GM19099 (cell line): Measurements from ENCODE around the gene ITGA8.

Experiments
- POLR2A ChIP-seq: IDR thresholded peaks from 3 replicates; pipeline ENCODE4 v1.6.1; 2011; ENCODE audit warnings: low read depth; ENCODE audit not compliant: insufficient read length; ENCODE audit errors: extremely low read depth

ITGA8 gene

DNA sequence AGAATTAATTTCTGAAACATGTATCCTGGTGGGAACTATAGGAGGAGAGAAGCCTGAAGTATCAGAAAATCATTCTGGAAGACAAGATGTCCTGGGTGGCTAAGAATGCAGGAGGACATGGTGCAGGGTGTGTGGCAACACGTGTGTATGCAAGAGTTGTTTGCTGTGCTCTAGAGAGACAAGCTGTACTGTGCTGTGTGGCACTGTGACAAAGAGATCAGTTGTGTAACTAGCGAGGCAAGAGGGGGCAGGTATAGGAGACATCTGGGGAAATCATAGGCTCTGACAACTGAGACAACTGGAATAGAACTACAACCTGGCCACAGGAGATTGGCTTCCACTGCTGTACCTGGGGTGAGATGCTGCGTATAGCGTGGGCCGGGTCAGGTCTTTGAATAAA lies 9.3 kb downstream of the ITGA8 start:
- TF ChIP-seq POLR2A: no peak

- no peak for TF ChIP-seq POLR2A
Measured at GRCh38 chr10:15705298-15705697, 14.4 kb downstream of the ITGA8 start.

GRCh38 chr10:15704581-15704968 lies 15.1 kb downstream of the ITGA8 start:
- TF ChIP-seq POLR2A: no peak

- no peak for TF ChIP-seq POLR2A
Measured at GRCh38 chr10:15703944-15704580, 15.7 kb downstream of the ITGA8 start.

- no peak for TF ChIP-seq POLR2A
Measured at GRCh38 chr10:15703151-15703880, 16.4 kb downstream of the ITGA8 start.

- no peak for TF ChIP-seq POLR2A
Measured at GRCh38 chr10:15700078-15700674, 19.5 kb downstream of the ITGA8 start.

GRCh38 chr10:15695852-15696251 lies 23.9 kb downstream of the ITGA8 start:
- TF ChIP-seq POLR2A: no peak

- TF ChIP-seq POLR2A: no peak
Measured at GRCh38 chr10:15690031-15690430, 29.7 kb downstream of the ITGA8 start.

DNA sequence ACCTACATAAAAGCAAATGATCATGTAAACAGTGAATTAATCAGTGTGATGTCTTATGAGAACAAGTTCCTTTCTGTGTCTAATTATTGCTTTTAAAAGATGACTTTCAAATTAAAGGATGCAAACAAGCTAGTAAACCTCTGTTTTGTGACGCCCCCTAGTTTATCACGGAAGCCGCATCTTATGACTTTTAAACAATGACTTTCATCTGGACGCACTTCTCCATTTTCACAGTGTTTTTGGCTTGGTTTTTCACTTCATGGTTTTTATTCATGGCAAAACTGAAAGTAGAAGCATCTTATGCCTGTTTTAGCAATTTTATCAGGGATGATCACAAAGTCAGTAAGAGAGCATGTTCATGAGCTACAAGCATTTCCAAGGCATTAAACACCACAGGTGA lies 35.0 kb downstream of the ITGA8 start:
- no peak for TF ChIP-seq POLR2A

- no peak for TF ChIP-seq POLR2A
Measured at GRCh38 chr10:15681076-15681475, 38.6 kb downstream of the ITGA8 start.

GRCh38 chr10:15678851-15679250 lies 40.9 kb downstream of the ITGA8 start:
- no peak for TF ChIP-seq POLR2A

- no peak for TF ChIP-seq POLR2A
Measured at GRCh38 chr10:15672469-15672868, 47.3 kb downstream of the ITGA8 start.

GRCh38 chr10:15670880-15671279 lies 48.8 kb downstream of the ITGA8 start:
- no peak for TF ChIP-seq POLR2A

DNA sequence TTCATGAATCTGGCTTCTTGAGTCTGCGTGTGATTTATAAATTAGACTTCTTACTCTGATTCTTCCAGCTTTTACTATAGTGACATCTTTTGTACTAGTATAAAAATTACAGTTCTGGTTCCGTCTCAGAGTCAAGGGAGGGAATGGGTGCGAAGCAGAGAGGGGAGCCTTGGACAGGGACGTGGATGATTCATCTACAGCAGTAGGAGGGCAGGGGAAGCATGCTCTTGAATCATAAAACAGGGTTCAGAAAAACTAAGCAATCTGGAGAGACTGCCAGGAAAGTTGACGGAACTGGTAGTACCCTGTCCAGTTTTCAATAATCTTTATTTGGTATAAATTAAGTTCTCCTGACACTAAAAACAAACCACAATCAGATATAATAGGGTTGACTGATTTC lies 58.1 kb downstream of the ITGA8 start:
- no peak for TF ChIP-seq POLR2A

DNA sequence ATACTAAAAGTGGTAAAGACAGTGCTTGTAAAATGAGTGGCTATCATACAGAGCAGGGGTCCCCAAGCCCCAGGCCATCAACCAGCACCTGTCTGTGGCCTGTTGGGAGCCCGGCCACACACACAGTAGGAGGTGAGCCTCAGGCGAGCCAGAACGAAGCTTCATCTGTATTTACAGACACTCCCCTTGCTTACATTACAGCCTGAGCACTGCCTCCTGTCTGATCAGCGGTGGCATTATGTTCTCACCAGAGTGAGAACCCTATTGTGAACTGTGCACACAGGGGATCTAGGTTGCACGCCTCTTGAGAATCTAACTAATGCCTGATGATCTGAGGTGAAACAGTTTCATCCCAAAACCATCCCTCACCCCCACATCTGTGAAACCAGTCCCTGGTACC lies 58.7 kb downstream of the ITGA8 start:
- no peak for TF ChIP-seq POLR2A

DNA sequence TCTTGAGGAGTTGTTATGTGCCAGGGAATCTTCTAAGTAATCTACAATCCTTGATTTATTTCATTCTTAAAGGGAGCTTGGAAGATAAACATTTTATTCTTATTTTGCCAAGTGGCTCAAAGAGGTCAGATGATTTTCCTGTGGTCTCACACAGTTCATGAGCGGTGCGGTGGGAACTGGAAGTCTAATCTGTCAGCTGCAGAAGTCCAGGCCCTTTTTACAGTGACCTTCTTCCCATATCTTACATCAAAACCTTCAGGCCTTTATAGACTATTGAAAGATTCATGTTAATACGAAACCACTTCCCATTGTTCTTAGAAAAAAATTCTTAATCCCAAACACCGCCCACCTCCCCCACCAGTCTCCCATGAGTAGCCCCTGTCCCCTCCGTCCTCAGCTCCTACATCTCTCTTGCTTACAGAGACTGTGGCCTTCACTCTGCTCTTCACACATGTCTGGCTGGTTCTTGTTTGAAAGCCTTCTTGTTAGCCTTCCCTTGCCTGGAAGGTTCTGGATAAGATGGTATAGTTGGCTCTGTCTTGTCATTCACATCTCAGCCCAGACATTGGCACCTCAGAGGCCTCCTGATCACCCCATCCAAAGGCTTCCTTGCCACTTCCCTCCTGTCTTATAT lies 61.5 kb downstream of the ITGA8 start:
- no peak for TF ChIP-seq POLR2A

GRCh38 chr10:15652757-15653156 lies 67.0 kb downstream of the ITGA8 start:
- no peak for TF ChIP-seq POLR2A

DNA sequence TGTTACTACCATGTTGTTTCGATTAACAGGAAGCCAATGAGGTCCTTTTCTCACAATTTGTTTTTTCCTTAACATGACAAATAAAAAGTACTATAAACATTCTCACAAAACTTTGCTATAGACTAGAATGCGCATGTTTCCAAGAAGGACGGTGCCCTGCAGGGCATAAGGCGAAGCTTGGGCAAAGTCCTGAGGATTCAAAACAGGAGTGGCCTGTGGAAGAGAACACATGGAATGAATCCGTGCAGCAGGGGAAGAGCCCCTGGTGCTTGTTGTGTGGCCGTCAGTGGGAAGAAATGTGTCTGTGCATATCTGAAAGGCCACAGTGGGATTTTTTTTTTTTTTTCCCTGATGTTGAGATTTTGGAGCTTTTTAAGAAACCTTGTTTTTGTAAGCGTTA lies 67.6 kb downstream of the ITGA8 start:
- no peak for TF ChIP-seq POLR2A
